Fibroblast of lung (primary cell): ENCODE results near the gene AANAT.

Experiments used
- CTCF ChIP-seq, 2 donors: IDR thresholded peaks in 1 of 2; conservative IDR thresholded peaks in 1 of 2; 1 replicate in 1 of 2; 2 replicates in 1 of 2; pipeline ENCODE4 v1.5.1; 2011 to 2012; ENCODE audit warnings: low read length in 2 of 2, control low read depth in 1 of 2, inconsistent platforms in 1 of 2, low read depth in 1 of 2, mild to moderate bottlenecking in 1 of 2
- EZH2 ChIP-seq: IDR thresholded peaks from 2 replicates; pipeline ENCODE4 v1.5.1; 2012; ENCODE audit warnings: low read length, control low read depth, mild to moderate bottlenecking; ENCODE audit errors: missing control alignments

GRCh38 chr17:76500074-76500746 is 32.8 kb downstream of the AANAT start:
- TF ChIP-seq CTCF (conservative IDR thresholded peaks at IDR 0.05 in 1 of 2, IDR thresholded peaks at IDR 0.05 in 1 of 2; ENCODE audit: low read depth in 1 of 2, low read length in 2 of 2), result no peak
- TF ChIP-seq EZH2, result no peak
